KMS-11 (cell line): Measurements from ENCODE around the gene TICRR.
A peak's percentile ranks its signal among the peaks of the same experiment; 100 is the strongest.

Experiments
- H2AFZ ChIP-seq: fragments of 200-600 bp; sonication (generic); 2 replicates; pipeline ENCODE4 v1.6.1; 2016; ENCODE audit warnings: antibody characterized with exemption, mixed run types, low read depth
- H3K27ac ChIP-seq: fragments of 200-600 bp; sonication (generic); 2 replicates; pipeline ENCODE4 v1.6.1; 2016; ENCODE audit warnings: mild to moderate bottlenecking, mixed run types
- H3K27me3 ChIP-seq: fragments of 200-600 bp; sonication (generic); 2 replicates; pipeline ENCODE4 v1.6.1; 2017; ENCODE audit warnings: mild to moderate bottlenecking, low read depth, mixed run types, moderate library complexity; ENCODE audit not compliant: insufficient read depth
- H3K36me3 ChIP-seq: fragments of 200-600 bp; sonication (generic); 2 replicates; pipeline ENCODE4 v1.6.1; 2017; ENCODE audit warnings: mild to moderate bottlenecking, mixed run types; ENCODE audit not compliant: insufficient read depth
- H3K4me1 ChIP-seq: fragments of 200-600 bp; sonication (generic); 2 replicates; pipeline ENCODE4 v1.6.1; 2016; ENCODE audit warnings: mild to moderate bottlenecking, low read depth, mixed run types; ENCODE audit not compliant: poor library complexity, severe bottlenecking
- H3K4me2 ChIP-seq: fragments of 200-600 bp; sonication (generic); 2 replicates; pipeline ENCODE4 v1.7.0; 2016; ENCODE audit warnings: mild to moderate bottlenecking, mixed run types
- H3K4me3 ChIP-seq: fragments of 200-600 bp; sonication (generic); IDR thresholded peaks from 2 replicates; pipeline ENCODE4 v1.6.1; 2017; ENCODE audit warnings: low read depth, low read length, mixed read lengths; ENCODE audit not compliant: insufficient read depth
- H3K79me2 ChIP-seq: fragments of 200-600 bp; sonication (generic); 2 replicates; pipeline ENCODE4 v1.6.1; 2016; ENCODE audit warnings: low read depth, mixed run types; ENCODE audit not compliant: insufficient read depth
- H3K9ac ChIP-seq: fragments of 200-600 bp; sonication (generic); 2 replicates; pipeline ENCODE4 v1.6.1; 2016; ENCODE audit warnings: mild to moderate bottlenecking, mixed run types
- H4K20me1 ChIP-seq: fragments of 200-600 bp; sonication (generic); 2 replicates; pipeline ENCODE4 v1.6.1; 2016; ENCODE audit warnings: mild to moderate bottlenecking, mixed run types; ENCODE audit not compliant: insufficient read depth
- CTCF ChIP-seq: fragments of 200-600 bp; sonication (generic); conservative IDR thresholded peaks from 2 replicates; pipeline ENCODE4 v1.6.1; 2017; ENCODE audit warnings: low read depth, mild to moderate bottlenecking, antibody characterized with exemption, low read length, moderate library complexity, mixed read lengths

Gene TICRR

GRCh38 chr15:89672221-89673164, 97.2 kb downstream of the TICRR start:
- Histone ChIP-seq H3K4me2 (no peak overlapping the region), H2AFZ (no peak overlapping the region), H3K27me3 (no peaks in the 10 kb centered on the region), H3K79me2 (no peaks in the 10 kb centered on the region), H4K20me1 (no peaks in the 10 kb centered on the region), H3K36me3 (no peaks in the 10 kb centered on the region), H3K27ac (no peak overlapping the region), H3K4me3 (no peak overlapping the region), H3K9ac (no peak overlapping the region), H3K4me1 (no peaks in the 10 kb centered on the region)
- TF ChIP-seq CTCF: no peak

GRCh38 chr15:89673165-89673512, 97.9 kb downstream of the TICRR start:
- Histone ChIP-seq H3K27me3 (no peaks in the 10 kb centered on the region), H3K79me2 (no peaks in the 10 kb centered on the region)

GRCh38 chr15:89674526-89674925, 99.3 kb downstream of the TICRR start:
- no peak overlapping the region for H2AFZ ChIP-seq
- H3K4me3 ChIP-seq: no peak overlapping the region
- no peak overlapping the region for H3K4me2 ChIP-seq
- no peaks in the 10 kb centered on the region for H3K36me3 ChIP-seq
- H3K9ac ChIP-seq: no peak overlapping the region
- no peaks in the 10 kb centered on the region for H3K79me2 ChIP-seq
- no peak for TF ChIP-seq CTCF
- no peaks in the 10 kb centered on the region for H4K20me1 ChIP-seq
- no peaks in the 10 kb centered on the region for H3K27me3 ChIP-seq
- H3K4me1 ChIP-seq: no peaks in the 10 kb centered on the region
- H3K27ac ChIP-seq: no peak overlapping the region

More at GRCh38 chr15:89673165-89673512, 97.9 kb downstream of the TICRR start:
- TF ChIP-seq CTCF: peak; percentile 64
- H3K4me2 ChIP-seq: no peak overlapping the region
- no peak overlapping the region for H3K27ac ChIP-seq
- H2AFZ ChIP-seq: no peak overlapping the region
- no peak overlapping the region for H3K9ac ChIP-seq
- no peak overlapping the region for H3K4me3 ChIP-seq
- H3K36me3 ChIP-seq: no peaks in the 10 kb centered on the region
- no peaks in the 10 kb centered on the region for H3K4me1 ChIP-seq
- no peaks in the 10 kb centered on the region for H4K20me1 ChIP-seq

- H3K79me2 ChIP-seq: no peaks in the 10 kb centered on the region
- H3K27me3 ChIP-seq: no peaks in the 10 kb centered on the region
- no peak overlapping the region for H3K4me3 ChIP-seq
- no peak overlapping the region for H3K9ac ChIP-seq
- no peaks in the 10 kb centered on the region for H3K4me1 ChIP-seq
- H2AFZ ChIP-seq: no peak overlapping the region
- TF ChIP-seq CTCF: no peak
- H3K36me3 ChIP-seq: no peaks in the 10 kb centered on the region
- H3K4me2 ChIP-seq: no peak overlapping the region
- H3K27ac ChIP-seq: no peak overlapping the region
- no peaks in the 10 kb centered on the region for H4K20me1 ChIP-seq
Measured at GRCh38 chr15:89675606-89676005, 100.3 kb downstream of the TICRR start.
